Endothelial cell of umbilical vein (primary cell): ENCODE data around the gene SPATA31D3. TPM values are rescaled to one million over a fixed set of nuclear protein-coding genes. Genes with fewer than 3 reads are reported as not detected.

Experiments
- BruUV-seq: library from RNA; stranded (reverse); fragments of 400-500 nt; replicated peaks from 2 replicates; lab custom pipeline; 2021; lab: Mats Ljungman, UMichigan
- CTCF ChIA-PET: fragments of 300-600, 350-600 bp; sonication (Branson Sonifier 250); formaldehyde crosslinking; loops from one replicate; lab custom pipeline; 2021; ENCODE audit warnings: antibody characterized with exemption, inconsistent platforms; lab: Charles Lee
- POLR2A ChIA-PET: fragments of 300-600, 350-600 bp; sonication (Branson Sonifier 250); formaldehyde crosslinking; loops from one replicate; lab custom pipeline; 2021; ENCODE audit warnings: antibody characterized with exemption, inconsistent platforms; lab: Charles Lee
- DNase-seq: peaks from one replicate; pipeline ENCODE4 v3.0.0-alpha.2; 2011; ENCODE audit warnings: low read depth, low spot score
- FAIRE-seq: peaks from 2 replicates; lab custom pipeline; 2011; peaks lifted over from hg19 to GRCh38; lab: Jason Lieb, UNC
- H2AFZ ChIP-seq: 2 replicates; pipeline ENCODE4 v1.6.0; 2012; ENCODE audit warnings: low read depth, low read length, control low read depth, inconsistent platforms
- H3K27ac ChIP-seq: 2 replicates; pipeline ENCODE4 v1.5.1; 2011; ENCODE audit warnings: low read depth, mild to moderate bottlenecking, control low read depth, low read length, moderate library complexity; ENCODE audit not compliant: insufficient read depth
- H3K27me3 ChIP-seq, 2 experiments: 2 replicates each; pipeline versions ENCODE4 v1.6.0 to v1.6.1; 2011; ENCODE audit warnings: low read length in 2 of 2, mixed read lengths in 1 of 2; ENCODE audit not compliant: control insufficient read depth in 2 of 2, insufficient read depth in 2 of 2
- H3K36me3 ChIP-seq, 2 experiments: 2 replicates in 1 of 2; 3 replicates in 1 of 2; pipeline ENCODE4 v1.5.1; 2011; ENCODE audit warnings: low read length in 2 of 2, mild to moderate bottlenecking in 1 of 2, moderate library complexity in 1 of 2; ENCODE audit not compliant: control insufficient read depth in 2 of 2, insufficient read depth in 2 of 2; ENCODE audit errors: extremely low read depth in 1 of 2
- H3K4me1 ChIP-seq: 3 replicates; pipeline ENCODE4 v1.5.1; 2011; ENCODE audit warnings: mild to moderate bottlenecking, low read length; ENCODE audit not compliant: control insufficient read depth, insufficient read depth; ENCODE audit errors: extremely low read depth
- H3K4me2 ChIP-seq: 2 replicates; pipeline ENCODE4 v1.6.1; 2011; ENCODE audit warnings: low read length, control low read depth, mixed read lengths; ENCODE audit not compliant: insufficient read depth
- H3K4me3 ChIP-seq, 3 experiments: fragments of 200-600 bp in 1 of 3; sonication (generic), shearing (Covaris generic) in 1 of 3; replicated peaks in 1 of 3; 2 replicates each; pipeline ENCODE4 v1.5.1; 2011 to 2016; ENCODE audit warnings: control low read depth in 3 of 3, low read length in 3 of 3, mild to moderate bottlenecking in 2 of 3, inconsistent platforms in 1 of 3, low read depth in 1 of 3, moderate library complexity in 1 of 3; ENCODE audit not compliant: insufficient read depth in 1 of 3
- H3K79me2 ChIP-seq: 2 replicates; pipeline ENCODE4 v1.6.0; 2012; ENCODE audit warnings: low read length, inconsistent platforms; ENCODE audit not compliant: control insufficient read depth, insufficient read depth
- H3K9ac ChIP-seq: replicated peaks from 2 replicates; pipeline ENCODE3; 2011; ENCODE audit warnings: low read length, control low read depth; ENCODE audit not compliant: insufficient read depth; ENCODE audit errors: extremely low read depth
- H3K9me1 ChIP-seq: replicated peaks from 3 replicates; pipeline ENCODE4 v1.6.0; 2011; ENCODE audit warnings: mild to moderate bottlenecking, low read length; ENCODE audit not compliant: control insufficient read depth, insufficient read depth; ENCODE audit errors: extremely low read depth
- H3K9me3 ChIP-seq: replicated peaks from 2 replicates; pipeline ENCODE4 v1.5.1; 2012; ENCODE audit warnings: low read length, inconsistent platforms; ENCODE audit not compliant: control insufficient read depth, insufficient read depth
- H4K20me1 ChIP-seq: replicated peaks from 2 replicates; pipeline ENCODE3; 2011; ENCODE audit warnings: mild to moderate bottlenecking, low read length; ENCODE audit not compliant: control insufficient read depth, insufficient read depth; ENCODE audit errors: extremely low read depth
- EZH2 ChIP-seq: IDR thresholded peaks from 2 replicates; pipeline ENCODE4 v1.6.1; 2012; ENCODE audit warnings: borderline replicate concordance, low read depth, mild to moderate bottlenecking, moderate library complexity, low read length, inconsistent platforms; ENCODE audit not compliant: severe bottlenecking
- FOS ChIP-seq: IDR thresholded peaks from 2 replicates; pipeline ENCODE4 v1.6.1; 2011; ENCODE audit warnings: mild to moderate bottlenecking, low read length, moderate library complexity, borderline replicate concordance; ENCODE audit not compliant: insufficient read depth
- GATA2 ChIP-seq: IDR thresholded peaks from 2 replicates; pipeline ENCODE4 v1.7.0; 2011; ENCODE audit warnings: low read depth, mild to moderate bottlenecking, moderate library complexity, mixed read lengths, low read length; ENCODE audit not compliant: insufficient read length, insufficient read depth
- MAX ChIP-seq: IDR thresholded peaks from 2 replicates; pipeline ENCODE4 v1.6.1; 2011; ENCODE audit not compliant: insufficient read depth, insufficient read length
- MYC ChIP-seq: IDR thresholded peaks from one replicate; pipeline ENCODE4 v1.6.1; 2011; ENCODE audit warnings: mild to moderate bottlenecking, low read depth, low read length
- POLR2A ChIP-seq: IDR thresholded peaks from 2 replicates; pipeline ENCODE4 v1.6.1; 2012; ENCODE audit warnings: low read depth, mild to moderate bottlenecking, control low read depth, low read length
- POLR2AphosphoS5 ChIP-seq: IDR thresholded peaks from 2 replicates; pipeline ENCODE4 v1.6.1; 2012; ENCODE audit warnings: low read depth, mild to moderate bottlenecking, control low read depth, low read length, moderate library complexity; ENCODE audit not compliant: insufficient read depth
- dilution Hi-C: fragments of 300-500 bp; cut with MboI; formaldehyde crosslinking; loops from one replicate; pipeline ENCODE4 v1.15.0; 2019; ENCODE audit warnings: low sequenced_read_pairs; ENCODE audit not compliant: extremely low pct_ligation_motif_present
- intact Hi-C: fragments of 100-400 bp; cut with micrococcal nuclease; formaldehyde crosslinking; loops from one replicate; pipeline ENCODE4 v1.10.0; 2022
- polyA plus RNA-seq, 4 experiments: library from polyadenylated mRNA; depleted of rRNA in 3 of 4; stranded (reverse) in 3 of 4; unstranded in 1 of 4; fragments of >200 nt; gene quantifications; 2 replicates each; pipeline versions ENCODE4 v1.2.1 to v1.2.3, GENCODE V29; 2011 to 2012; ENCODE audit warnings: missing spikeins in 1 of 4
- total RNA-seq: library from RNA; stranded (reverse); gene quantifications from 2 replicates; pipeline ENCODE4 v1.2.3, GENCODE V29; 2021

The SPATA31D3 gene
- total and polyA plus RNA-seq, 2 donors (not counting 3 experiments of a cell fraction or from before 2014, with no cell fraction given), result not detected

GRCh38 chr9:81969971-81970370, 26.7 kb downstream of the SPATA31D3 start:
- TF ChIP-seq MAX, result no peak
- TF ChIP-seq FOS, result no peak
- no peak for TF ChIP-seq GATA2
- no peak for TF ChIP-seq POLR2AphosphoS5
- no peak for TF ChIP-seq POLR2A
- Histone ChIP-seq H3K36me3 (no peaks in the 10 kb centered on the region), H3K4me3 (no peak overlapping the region), H3K27me3 (no peaks in the 10 kb centered on the region), H2AFZ (no peak overlapping the region), H4K20me1 (no peaks in the 10 kb centered on the region), H3K79me2 (no peaks in the 10 kb centered on the region), H3K9me3 (no peaks in the 10 kb centered on the region), H3K27ac (no peak overlapping the region), H3K4me2 (no peak overlapping the region), H3K9ac (no peak overlapping the region), H3K4me1 (no peaks in the 10 kb centered on the region), H3K9me1 (no peaks in the 10 kb centered on the region)
- no peak for FAIRE-seq
- intact Hi-C loops (no loop called here), dilution Hi-C loops (no loop called here)
- no peak for DNase-seq
- BruUV-seq, result no TSS peak
- ChIA-PET CTCF (no interaction called here), POLR2A (no interaction called here)

GRCh38 chr9:81971727-81972126, 28.4 kb downstream of the SPATA31D3 start:
- no peak overlapping the region for H2AFZ ChIP-seq
- intact Hi-C loops, result no loop called here
- BruUV-seq, result no TSS peak
- TF ChIP-seq MAX (no peak), GATA2 (no peak), FOS (no peak), POLR2AphosphoS5 (no peak), EZH2 (no peak), MYC (no peak)
- no peaks in the 10 kb centered on the region for H3K27me3 ChIP-seq
- no peak overlapping the region for H3K4me3 ChIP-seq
- FAIRE-seq, result no peak
- no peaks in the 10 kb centered on the region for H3K36me3 ChIP-seq
- no peaks in the 10 kb centered on the region for H3K79me2 ChIP-seq
- POLR2A ChIA-PET, result no interaction called here
- H3K27ac ChIP-seq, result no peak overlapping the region
- no peaks in the 10 kb centered on the region for H3K9me1 ChIP-seq
- dilution Hi-C loops, result no loop called here
- CTCF ChIA-PET, result no interaction called here
- no peak overlapping the region for H3K4me2 ChIP-seq
- no peak for DNase-seq
- H3K9me3 ChIP-seq, result no peaks in the 10 kb centered on the region
- no peaks in the 10 kb centered on the region for H4K20me1 ChIP-seq
- no peak overlapping the region for H3K9ac ChIP-seq
- H3K4me1 ChIP-seq, result no peaks in the 10 kb centered on the region
